GM19099 (cell line): ENCODE results near the gene SND1.

Source experiments
- POLR2A ChIP-seq: IDR thresholded peaks from 3 replicates; pipeline ENCODE4 v1.6.1; 2011; ENCODE audit warnings: low read depth; ENCODE audit not compliant: insufficient read length; ENCODE audit errors: extremely low read depth

The SND1 gene

GRCh38 chr7:128108129-128108528, 456.1 kb downstream of the SND1 start:
- no peak for TF ChIP-seq POLR2A

DNA sequence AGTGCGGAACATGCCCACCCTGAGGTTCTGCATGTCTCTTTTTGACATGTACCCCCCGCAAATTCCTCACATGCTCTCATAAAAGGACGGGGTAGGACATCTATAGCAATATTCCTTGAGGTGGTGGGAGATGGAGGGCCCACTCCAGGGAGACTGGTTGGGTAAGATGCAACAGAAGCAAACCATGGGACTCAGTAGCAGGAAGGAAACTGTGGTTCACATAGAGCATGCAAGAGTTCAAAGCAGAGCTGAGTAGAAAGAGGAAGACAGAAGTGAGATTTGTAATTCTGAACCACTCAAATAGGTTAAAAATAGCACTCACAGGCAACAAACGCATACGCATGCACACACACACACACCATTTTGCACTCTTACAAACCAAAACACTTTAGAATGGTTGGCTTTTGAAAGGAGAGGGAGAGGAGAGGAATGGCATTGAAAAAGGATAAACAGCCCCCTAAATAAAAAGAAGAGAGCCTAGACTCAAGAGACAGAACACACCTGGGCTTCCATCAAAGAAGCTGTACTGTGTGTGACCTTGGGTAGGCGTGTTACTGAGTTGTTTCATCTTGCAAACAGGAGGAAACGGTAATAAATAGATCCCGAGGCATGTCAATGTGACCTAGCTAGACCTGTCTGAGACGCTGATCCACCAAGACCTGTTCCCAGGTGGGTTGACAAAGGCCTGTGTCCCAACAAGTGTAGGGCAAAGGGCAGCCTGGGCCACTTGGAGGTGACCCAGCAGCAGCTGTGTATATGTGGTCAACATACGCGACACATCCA, 456.8 kb downstream of the SND1 start:
- TF ChIP-seq POLR2A, result no peak

DNA sequence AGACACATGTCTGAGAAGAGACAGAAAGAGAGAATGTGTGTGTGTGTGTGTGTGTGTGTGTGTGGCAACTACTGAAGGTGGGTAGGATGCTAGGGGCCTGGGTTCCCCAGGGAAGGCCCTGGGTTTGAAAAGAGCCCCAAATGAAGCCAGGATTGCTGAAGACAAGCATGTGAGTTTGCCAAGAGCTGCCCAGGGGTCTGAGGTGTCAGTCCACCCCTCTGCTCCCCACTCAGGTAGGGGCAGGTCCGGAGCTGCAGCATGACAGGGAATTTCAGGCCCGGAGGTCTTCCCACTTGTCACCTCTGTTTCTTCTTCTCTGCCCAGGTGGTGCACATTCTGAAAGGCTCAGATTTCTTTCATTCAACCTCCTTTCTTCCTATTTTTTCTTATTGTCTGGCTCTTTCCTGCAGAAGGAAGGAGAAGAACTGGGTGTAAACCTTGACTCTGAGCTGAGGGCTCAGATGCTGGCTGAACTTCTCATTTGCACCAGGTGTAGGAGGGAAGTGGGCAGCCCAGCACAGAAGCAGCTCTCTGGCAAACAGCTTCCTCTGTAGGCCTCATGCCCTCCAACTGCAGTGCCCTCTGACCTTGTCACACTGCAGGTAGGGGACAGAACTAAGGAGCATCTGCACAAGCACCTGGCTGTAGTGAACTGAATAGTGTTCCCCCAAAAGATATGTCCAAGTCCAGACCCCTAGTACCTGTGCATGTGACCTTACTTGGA, 458.8 kb downstream of the SND1 start:
- TF ChIP-seq POLR2A, result no peak

DNA sequence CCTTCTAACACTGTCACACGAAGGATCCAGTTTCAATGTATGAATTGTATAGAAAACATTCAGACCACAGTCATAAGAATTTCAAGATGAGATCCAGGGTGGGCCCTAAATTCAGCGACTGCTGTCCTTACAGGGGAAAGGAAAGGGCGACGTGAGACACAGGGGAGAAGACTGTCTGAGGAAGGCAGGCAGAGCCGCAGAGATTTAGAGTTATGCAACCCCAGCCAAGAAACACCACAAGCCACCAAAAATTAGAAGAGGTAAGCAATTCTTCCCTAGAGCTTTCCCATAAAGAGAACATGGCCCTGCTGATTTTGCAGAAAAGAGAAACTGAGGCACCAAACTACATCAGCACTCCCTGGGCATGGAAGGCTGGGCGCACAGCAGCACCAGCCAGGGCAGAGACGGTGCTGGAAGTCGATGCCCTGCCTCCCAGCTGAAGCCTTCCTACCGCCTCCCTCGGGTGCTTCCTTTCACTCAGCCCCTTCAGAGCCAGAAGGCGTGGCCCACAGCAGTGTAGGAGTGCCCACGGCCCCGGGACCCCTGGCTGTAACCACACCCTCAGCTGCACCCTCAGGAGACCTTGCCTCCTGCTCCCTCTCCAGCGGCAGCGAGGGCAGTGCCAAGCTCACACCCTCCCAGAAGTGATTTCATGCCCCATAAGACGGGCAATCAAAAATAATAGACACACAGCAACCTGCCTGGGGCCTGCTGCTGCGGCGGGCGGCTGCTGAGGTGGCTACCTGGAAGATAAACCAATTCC, 460.2 kb downstream of the SND1 start:
- TF ChIP-seq POLR2A, result no peak

GRCh38 chr7:128112781-128113221, 460.8 kb downstream of the SND1 start:
- no peak for TF ChIP-seq POLR2A

DNA sequence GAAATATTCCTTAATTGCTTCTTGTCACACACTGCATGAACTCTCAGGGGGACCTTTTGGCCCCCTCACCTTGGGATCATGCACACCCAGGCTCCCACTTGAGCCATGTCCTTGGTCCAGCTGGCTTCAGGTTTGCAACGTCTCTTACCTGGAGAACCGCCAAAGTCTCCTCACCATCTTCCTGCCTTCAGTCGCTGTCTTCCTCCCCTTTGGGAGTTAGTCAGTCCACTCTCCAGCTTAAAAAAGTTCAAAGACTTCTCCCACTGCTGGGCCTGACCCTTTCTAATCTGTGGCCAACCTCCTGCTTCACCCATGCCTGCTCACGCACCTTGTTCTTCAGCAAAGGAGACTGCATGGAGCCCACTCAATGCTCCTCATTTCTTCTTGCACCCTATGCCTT, 461.8 kb downstream of the SND1 start:
- no peak for TF ChIP-seq POLR2A

GRCh38 chr7:128114806-128115205, 462.8 kb downstream of the SND1 start:
- no peak for TF ChIP-seq POLR2A

- TF ChIP-seq POLR2A, result no peak
Observed at GRCh38 chr7:128115336-128115820, 463.4 kb downstream of the SND1 start.

- no peak for TF ChIP-seq POLR2A
Observed at GRCh38 chr7:128115821-128116723, 464.1 kb downstream of the SND1 start.

DNA sequence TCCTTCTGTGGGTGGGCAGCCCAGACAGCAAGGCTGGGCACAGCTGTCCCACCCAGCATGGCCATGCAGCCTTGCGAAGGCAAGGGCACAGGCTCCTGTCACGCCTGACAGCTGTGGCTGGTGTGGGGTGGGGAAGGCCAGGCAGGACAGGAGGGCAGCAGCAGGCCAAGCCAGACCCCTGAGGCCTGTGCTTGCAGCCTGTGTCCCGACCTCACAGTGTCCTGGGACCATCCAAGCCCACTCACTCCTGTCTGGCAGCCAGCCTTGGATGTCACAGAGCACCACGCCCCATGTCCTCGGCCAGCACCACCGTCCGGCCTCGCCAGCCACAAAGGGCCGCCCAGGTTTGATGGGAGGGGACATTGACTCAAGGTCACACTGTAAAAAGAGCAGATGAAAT, 464.7 kb downstream of the SND1 start:
- no peak for TF ChIP-seq POLR2A

GRCh38 chr7:128117691-128118090, 465.7 kb downstream of the SND1 start:
- no peak for TF ChIP-seq POLR2A

GRCh38 chr7:128119036-128119435, 467.0 kb downstream of the SND1 start:
- TF ChIP-seq POLR2A, result no peak

DNA sequence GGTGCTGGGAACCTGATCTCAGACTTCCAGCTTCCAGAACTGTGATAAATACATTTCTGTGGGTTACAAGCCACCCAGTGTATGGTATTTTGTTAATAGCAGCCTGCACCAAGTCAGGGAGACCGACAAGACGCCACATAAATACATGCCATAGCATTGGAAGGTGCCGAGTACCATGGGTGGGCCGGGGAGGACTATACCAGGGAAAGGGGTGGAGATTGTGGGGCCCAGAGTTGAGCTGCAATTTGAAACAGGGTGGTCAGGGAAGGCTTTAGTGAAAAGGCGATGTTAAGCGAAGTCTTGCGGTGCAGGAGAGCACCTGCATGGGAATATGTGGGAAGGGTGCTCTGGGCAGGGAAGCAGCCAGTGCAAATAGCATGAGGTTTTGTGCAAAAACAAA, 468.1 kb downstream of the SND1 start:
- TF ChIP-seq POLR2A, result no peak

DNA sequence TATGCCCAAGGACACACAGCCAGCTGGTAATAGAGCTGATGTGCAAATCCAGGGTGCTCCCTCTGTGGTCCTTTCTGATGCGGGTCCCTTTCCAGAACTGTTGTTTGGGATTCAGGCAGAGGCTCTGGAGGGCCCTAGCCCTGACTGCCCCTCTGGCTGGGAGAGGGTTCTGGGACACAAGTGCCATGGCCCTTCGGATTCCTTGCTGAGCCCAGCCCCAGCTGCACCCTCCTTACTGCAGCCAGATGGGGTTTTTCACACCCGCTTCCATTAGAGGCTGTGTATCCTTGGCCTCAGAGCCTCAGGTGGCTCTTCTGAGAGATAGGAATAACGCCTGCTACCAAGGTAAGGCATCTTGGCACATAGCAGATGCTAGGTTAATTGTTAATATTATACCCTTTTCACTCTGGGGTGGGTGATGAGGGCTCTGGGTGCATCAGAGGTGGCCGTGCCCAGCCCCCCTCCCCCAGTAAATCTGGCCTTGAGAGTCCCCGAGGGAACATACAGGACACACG, 469.0 kb downstream of the SND1 start:
- TF ChIP-seq POLR2A, result no peak
